Neural cell (in vitro differentiated cells): ENCODE data around the gene CFAP99. TPM values are rescaled to one million over a fixed set of nuclear protein-coding genes. Genes with fewer than 3 reads are reported as not detected.

Experiments
- H2AFZ ChIP-seq: fragments of 200-600, 300-800 bp; sonication (generic), shearing (Covaris generic); 2 replicates; pipeline ENCODE4 v1.6.0; 2014; ENCODE audit warnings: low read depth, mild to moderate bottlenecking, antibody characterized with exemption, low read length, moderate library complexity
- H3F3A ChIP-seq: fragments of 200-600 bp; shearing (Covaris generic); 2 replicates; pipeline ENCODE4 v1.6.1; 2016; ENCODE audit warnings: mild to moderate bottlenecking, moderate library complexity, mixed read lengths, antibody characterized with exemption, low read length; ENCODE audit not compliant: insufficient read depth, poor library complexity, severe bottlenecking
- H3K27ac ChIP-seq: fragments of 200-600, 300-800 bp; sonication (generic), shearing (Covaris generic); 2 replicates; pipeline ENCODE4 v1.5.1; 2014; ENCODE audit warnings: mild to moderate bottlenecking, low read length, moderate library complexity
- H3K27me3 ChIP-seq: fragments of 300-800, 200-600 bp; sonication (generic), shearing (Covaris generic); 2 replicates; pipeline ENCODE4 v1.6.0; 2014; ENCODE audit warnings: mild to moderate bottlenecking, low read depth, low read length, moderate library complexity; ENCODE audit not compliant: insufficient read depth
- H3K36me3 ChIP-seq: fragments of 300-800, 200-600 bp; sonication (generic), shearing (Covaris generic); 2 replicates; pipeline ENCODE4 v1.5.1; 2014; ENCODE audit warnings: mild to moderate bottlenecking, antibody characterized with exemption, low read length, moderate library complexity; ENCODE audit not compliant: insufficient read depth
- H3K4me2 ChIP-seq: fragments of 300-800, 200-600 bp; sonication (generic), shearing (Covaris generic); 2 replicates; pipeline ENCODE4 v1.6.0; 2014; ENCODE audit warnings: mild to moderate bottlenecking, low read length
- H3K4me3 ChIP-seq: fragments of 300-800, 200-600 bp; sonication (generic), shearing (Covaris generic); 2 replicates; pipeline ENCODE4 v1.5.1; 2014; ENCODE audit warnings: mild to moderate bottlenecking, low read length, moderate library complexity
- H3K79me2 ChIP-seq: fragments of 200-600 bp; shearing (Covaris generic); replicated peaks from 2 replicates; pipeline ENCODE4 v1.6.0; 2014; ENCODE audit warnings: mild to moderate bottlenecking, low read length, moderate library complexity; ENCODE audit not compliant: insufficient read depth
- H3K9ac ChIP-seq: fragments of 300-800, 200-600 bp; sonication (generic), shearing (Covaris generic); 2 replicates; pipeline ENCODE4 v1.6.1; 2016; ENCODE audit warnings: mild to moderate bottlenecking, low read length, mixed read lengths
- H3K9me2 ChIP-seq: fragments of 200-600 bp; shearing (Covaris generic); 2 replicates; pipeline ENCODE4 v1.6.1; 2016; ENCODE audit warnings: mild to moderate bottlenecking, low read length, mixed read lengths; ENCODE audit not compliant: insufficient read depth
- H3K9me3 ChIP-seq: fragments of 200-600, 300-800 bp; sonication (generic), shearing (Covaris generic); 2 replicates; pipeline ENCODE4 v1.6.1; 2016; ENCODE audit warnings: mild to moderate bottlenecking, mixed run types, low read length, moderate library complexity, mixed read lengths
- H4K20me1 ChIP-seq: fragments of 200-600 bp; shearing (Covaris generic); 2 replicates; pipeline ENCODE4 v1.6.1; 2016; ENCODE audit warnings: mild to moderate bottlenecking, mixed run types; ENCODE audit not compliant: insufficient read depth
- EP300 ChIP-seq: fragments of 450-650 bp; conservative IDR thresholded peaks from 2 replicates; pipeline ENCODE4 v1.6.1; 2014; ENCODE audit warnings: antibody characterized with exemption, mild to moderate bottlenecking, moderate library complexity; ENCODE audit not compliant: poor library complexity, severe bottlenecking
- EZH2 ChIP-seq: fragments of 200-600, 300-800 bp; shearing (Covaris generic), sonication (generic); IDR thresholded peaks from 2 replicates; pipeline ENCODE4 v1.6.1; 2014; ENCODE audit warnings: antibody characterized with exemption, low read length, borderline replicate concordance, mild to moderate bottlenecking; ENCODE audit not compliant: insufficient read depth, poor library complexity, severe bottlenecking
- MXI1 ChIP-seq: fragments of 450-650 bp; conservative IDR thresholded peaks from 2 replicates; pipeline ENCODE4 v1.6.1; 2014; ENCODE audit warnings: antibody characterized with exemption, mild to moderate bottlenecking; ENCODE audit not compliant: poor library complexity, severe bottlenecking
- POLR2AphosphoS5 ChIP-seq: IDR thresholded peaks from 2 replicates; pipeline ENCODE4 v1.6.1; 2012
- RAD21 ChIP-seq: fragments of 450-650 bp; conservative IDR thresholded peaks from 2 replicates; pipeline ENCODE4 v1.6.1; 2014; ENCODE audit warnings: antibody characterized with exemption, mild to moderate bottlenecking, moderate library complexity
- TAF1 ChIP-seq: IDR thresholded peaks from 2 replicates; pipeline ENCODE4 v1.6.1; 2012; ENCODE audit warnings: low read depth
- polyA plus RNA-seq: library from polyadenylated mRNA; depleted of rRNA; stranded (reverse); fragments of >200 nt; gene quantifications from 2 replicates; pipeline ENCODE4 v1.2.3, GENCODE V29; 2014
- TF ChIP-seq, protein P1 (sequence below): IDR thresholded peaks from 2 replicates; pipeline ENCODE4 v1.6.1; 2012; ENCODE audit warnings: borderline replicate concordance
- TF ChIP-seq, protein P2 (sequence below): fragments of 450-650 bp; IDR thresholded peaks from 2 replicates; pipeline ENCODE4 v1.5.1; 2014; ENCODE audit warnings: antibody characterized with exemption, mild to moderate bottlenecking, moderate library complexity; ENCODE audit not compliant: poor library complexity, severe bottlenecking

The CFAP99 gene
- polyA plus RNA-seq, 1 donor from 2014 or later: not detected

DNA sequence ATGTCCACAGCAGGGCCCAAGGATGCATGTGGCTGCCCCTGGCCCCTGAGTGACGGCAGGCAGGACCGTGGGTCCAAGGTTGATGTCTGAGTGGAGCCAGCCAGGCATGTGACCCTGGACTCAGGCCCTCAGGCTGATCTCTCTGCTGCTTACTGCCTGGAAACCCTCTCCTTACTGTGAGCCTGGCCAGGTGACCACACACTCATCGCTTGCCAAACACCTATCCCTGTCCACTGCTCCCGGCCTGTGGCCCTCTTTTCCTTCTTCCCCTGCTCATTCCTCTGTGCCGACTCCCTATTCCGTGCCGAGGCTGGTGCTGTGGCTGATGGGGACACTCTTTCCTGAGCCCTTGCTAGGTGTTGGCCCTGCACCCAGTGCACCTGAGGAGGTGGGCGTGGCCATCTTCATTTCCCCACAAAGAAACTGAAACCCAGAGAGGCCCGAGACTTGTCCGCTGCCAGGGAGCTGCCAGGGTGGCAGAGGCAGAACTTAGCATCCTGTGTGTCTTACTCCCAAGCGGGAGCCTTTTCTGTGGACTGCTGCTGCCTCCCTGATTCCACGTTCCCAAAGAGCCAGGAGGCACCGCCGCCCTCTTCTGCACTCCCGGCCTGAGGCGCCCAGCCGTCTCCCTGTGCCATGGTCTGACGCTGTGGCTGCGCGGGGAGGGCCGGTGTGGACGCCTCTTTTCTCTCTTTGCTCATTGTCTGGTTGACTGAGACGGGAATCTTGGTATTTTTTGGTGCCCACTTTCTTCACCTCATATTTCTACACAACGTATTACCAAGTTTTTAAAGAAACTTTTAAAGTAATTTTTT lies 38.9 kb downstream of the CFAP99 start:
- Histone ChIP-seq H3K9me3 (no peaks in the 10 kb centered on the region), H3K4me3 (no peak overlapping the region), H3K79me2 (no peaks in the 10 kb centered on the region), H3K9me2 (no peaks in the 10 kb centered on the region), H3K36me3 (no peaks in the 10 kb centered on the region), H3F3A (no peaks in the 10 kb centered on the region), H3K27me3 (no peaks in the 10 kb centered on the region), H3K4me2 (no peak overlapping the region), H2AFZ (no peak overlapping the region), H3K27ac (no peak overlapping the region), H4K20me1 (no peaks in the 10 kb centered on the region), H3K9ac (no peak overlapping the region)
- TF ChIP-seq RAD21 (no peak), TAF1 (no peak), POLR2AphosphoS5 (no peak), MXI1 (no peak), EP300 (no peak)

DNA sequence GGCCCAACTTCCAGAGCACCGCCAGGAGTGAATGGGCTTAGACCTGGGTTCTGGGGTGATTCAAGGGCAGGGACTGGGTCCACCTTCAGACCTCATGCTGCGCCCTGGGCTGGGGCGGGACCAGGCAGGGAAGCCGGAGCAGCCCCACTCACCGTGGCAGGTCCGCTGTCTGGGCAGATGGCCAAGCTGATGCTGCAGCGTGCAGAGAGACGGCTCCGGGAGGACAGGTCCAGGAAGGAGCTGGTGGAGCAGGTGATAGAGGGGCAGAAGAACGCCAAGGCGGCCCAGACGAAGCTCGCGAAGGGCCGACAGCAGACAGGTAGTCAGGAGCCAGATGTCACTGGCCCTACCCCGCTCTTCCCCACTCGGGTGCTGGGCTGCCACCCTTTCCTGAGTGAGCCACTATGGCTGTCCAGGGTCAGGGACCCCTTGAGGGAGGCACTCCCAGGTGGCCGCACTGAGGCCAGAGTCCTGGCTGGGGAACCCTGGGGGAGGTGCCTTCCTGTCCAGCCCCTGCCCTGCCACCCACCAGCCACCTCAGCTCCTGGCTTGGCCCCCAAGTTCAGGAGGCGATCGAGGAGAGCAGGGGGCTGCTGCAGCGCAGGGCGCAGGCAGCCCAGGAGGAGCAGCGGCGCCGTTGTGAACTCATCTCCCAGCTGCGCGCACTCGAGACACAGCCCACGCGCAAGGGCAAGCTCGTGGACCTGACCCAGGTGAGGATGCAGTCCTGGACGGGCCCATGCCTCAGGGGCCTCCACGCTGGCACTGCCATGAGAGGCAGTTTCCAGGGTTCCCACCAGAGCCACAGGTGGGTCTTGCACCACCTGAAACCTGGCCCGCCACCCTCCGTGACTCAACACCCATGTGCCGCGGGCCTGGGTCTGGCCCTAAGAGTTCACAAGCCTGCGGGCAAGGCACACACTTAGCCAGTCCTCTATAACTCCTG lies 40.1 kb downstream of the CFAP99 start:
- H2AFZ ChIP-seq: no peak overlapping the region
- no peaks in the 10 kb centered on the region for H3K79me2 ChIP-seq
- H4K20me1 ChIP-seq: no peaks in the 10 kb centered on the region
- no peak overlapping the region for H3K4me2 ChIP-seq
- no peak overlapping the region for H3K4me3 ChIP-seq
- TF ChIP-seq POLR2AphosphoS5 (no peak), EP300 (no peak), EZH2 (no peak), MXI1 (no peak)
- TF ChIP-seq, protein P1, sequence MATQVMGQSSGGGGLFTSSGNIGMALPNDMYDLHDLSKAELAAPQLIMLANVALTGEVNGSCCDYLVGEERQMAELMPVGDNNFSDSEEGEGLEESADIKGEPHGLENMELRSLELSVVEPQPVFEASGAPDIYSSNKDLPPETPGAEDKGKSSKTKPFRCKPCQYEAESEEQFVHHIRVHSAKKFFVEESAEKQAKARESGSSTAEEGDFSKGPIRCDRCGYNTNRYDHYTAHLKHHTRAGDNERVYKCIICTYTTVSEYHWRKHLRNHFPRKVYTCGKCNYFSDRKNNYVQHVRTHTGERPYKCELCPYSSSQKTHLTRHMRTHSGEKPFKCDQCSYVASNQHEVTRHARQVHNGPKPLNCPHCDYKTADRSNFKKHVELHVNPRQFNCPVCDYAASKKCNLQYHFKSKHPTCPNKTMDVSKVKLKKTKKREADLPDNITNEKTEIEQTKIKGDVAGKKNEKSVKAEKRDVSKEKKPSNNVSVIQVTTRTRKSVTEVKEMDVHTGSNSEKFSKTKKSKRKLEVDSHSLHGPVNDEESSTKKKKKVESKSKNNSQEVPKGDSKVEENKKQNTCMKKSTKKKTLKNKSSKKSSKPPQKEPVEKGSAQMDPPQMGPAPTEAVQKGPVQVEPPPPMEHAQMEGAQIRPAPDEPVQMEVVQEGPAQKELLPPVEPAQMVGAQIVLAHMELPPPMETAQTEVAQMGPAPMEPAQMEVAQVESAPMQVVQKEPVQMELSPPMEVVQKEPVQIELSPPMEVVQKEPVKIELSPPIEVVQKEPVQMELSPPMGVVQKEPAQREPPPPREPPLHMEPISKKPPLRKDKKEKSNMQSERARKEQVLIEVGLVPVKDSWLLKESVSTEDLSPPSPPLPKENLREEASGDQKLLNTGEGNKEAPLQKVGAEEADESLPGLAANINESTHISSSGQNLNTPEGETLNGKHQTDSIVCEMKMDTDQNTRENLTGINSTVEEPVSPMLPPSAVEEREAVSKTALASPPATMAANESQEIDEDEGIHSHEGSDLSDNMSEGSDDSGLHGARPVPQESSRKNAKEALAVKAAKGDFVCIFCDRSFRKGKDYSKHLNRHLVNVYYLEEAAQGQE: no peak
- TF ChIP-seq, protein P2, sequence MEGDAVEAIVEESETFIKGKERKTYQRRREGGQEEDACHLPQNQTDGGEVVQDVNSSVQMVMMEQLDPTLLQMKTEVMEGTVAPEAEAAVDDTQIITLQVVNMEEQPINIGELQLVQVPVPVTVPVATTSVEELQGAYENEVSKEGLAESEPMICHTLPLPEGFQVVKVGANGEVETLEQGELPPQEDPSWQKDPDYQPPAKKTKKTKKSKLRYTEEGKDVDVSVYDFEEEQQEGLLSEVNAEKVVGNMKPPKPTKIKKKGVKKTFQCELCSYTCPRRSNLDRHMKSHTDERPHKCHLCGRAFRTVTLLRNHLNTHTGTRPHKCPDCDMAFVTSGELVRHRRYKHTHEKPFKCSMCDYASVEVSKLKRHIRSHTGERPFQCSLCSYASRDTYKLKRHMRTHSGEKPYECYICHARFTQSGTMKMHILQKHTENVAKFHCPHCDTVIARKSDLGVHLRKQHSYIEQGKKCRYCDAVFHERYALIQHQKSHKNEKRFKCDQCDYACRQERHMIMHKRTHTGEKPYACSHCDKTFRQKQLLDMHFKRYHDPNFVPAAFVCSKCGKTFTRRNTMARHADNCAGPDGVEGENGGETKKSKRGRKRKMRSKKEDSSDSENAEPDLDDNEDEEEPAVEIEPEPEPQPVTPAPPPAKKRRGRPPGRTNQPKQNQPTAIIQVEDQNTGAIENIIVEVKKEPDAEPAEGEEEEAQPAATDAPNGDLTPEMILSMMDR: no peak
- no peak overlapping the region for H3K9ac ChIP-seq
- H3K9me2 ChIP-seq: no peaks in the 10 kb centered on the region
- no peak overlapping the region for H3K27ac ChIP-seq
- no peaks in the 10 kb centered on the region for H3F3A ChIP-seq
- H3K9me3 ChIP-seq: no peaks in the 10 kb centered on the region
- no peaks in the 10 kb centered on the region for H3K27me3 ChIP-seq
- H3K36me3 ChIP-seq: no peaks in the 10 kb centered on the region
